Measurements from ENCODE around the gene ATP11C. TPM values are rescaled to one million over a fixed set of nuclear protein-coding genes. Genes with fewer than 3 reads are reported as not detected.
"Not testable (repeated sequence)": the region's sequence is repeated elsewhere in the genome, so short reads cannot be mapped to it uniquely, and the experiment has no call there.

The ATP11C gene
- total and polyA plus RNA-seq, 12 donors: 1.8 to 8.5 (median 2.9) TPM

- Histone ChIP-seq H3K27me3 (peaks cover 0 to 54% (median 0%) of the 10 kb centered on the region in 7 donors), H3K27ac (no peak overlapping the region), H3K4me1 (peaks cover 0 to 19% (median 0%) of the 10 kb centered on the region in 9 donors), H3K4me3 (no peak overlapping the region), H3K9me3 (no peaks in the 10 kb centered on the region), H3K36me3 (no peaks in the 10 kb centered on the region)
- ATAC-seq (no peak), DNase-seq (no peak)
- no peak for TF ChIP-seq CTCF (IDR thresholded peaks at IDR 0.05)
- intact Hi-C loops (cut with DNase I): loop anchor here in 5 of 10 donors (5.0 to 10.0 kb wide), 5 partner anchors 48 to 123 kb away; no protein-coding TSS in a partner anchor
- 88 to 92% methylated on average over 5 of the region's 5 CpGs for WGBS, 2 donors
Observed at GRCh38 chrX:139929876-139930275, 3.0 kb downstream of the ATP11C start.

- H3K4me3 ChIP-seq: no peak overlapping the region
- H3K27me3 ChIP-seq: peaks cover 0 to 14% (median 0%) of the 10 kb centered on the region in 7 donors
- ATAC-seq (no peak), DNase-seq (no peak)
- WGBS, 2 donors: 74 to 75% methylated on average over 6 of the region's 6 CpGs
- H3K4me1 ChIP-seq: peaks cover 0 to 13% (median 2%) of the 10 kb centered on the region in 9 donors
- H3K9me3 ChIP-seq: no peaks in the 10 kb centered on the region
- H3K36me3 ChIP-seq: no peaks in the 10 kb centered on the region
- no peak overlapping the region for H3K27ac ChIP-seq
- intact Hi-C loops (cut with DNase I): loop anchor here in 1 of 10 donors (5.0 kb wide), 1 partner anchor 92 kb away; no protein-coding TSS in a partner anchor
- no peak for TF ChIP-seq CTCF (IDR thresholded peaks at IDR 0.05)
Observed at GRCh38 chrX:139924696-139925095, 8.2 kb downstream of the ATP11C start.

GRCh38 chrX:139924069-139924695, 8.7 kb downstream of the ATP11C start:
- intact Hi-C loops (cut with DNase I): no loop called here

GRCh38 chrX:139921142-139921541, 11.7 kb downstream of the ATP11C start:
- intact Hi-C loops (cut with DNase I); DNase-seq; H3K36me3 ChIP-seq; H3K9me3 ChIP-seq; H3K27ac ChIP-seq; H3K4me3 ChIP-seq; H3K27me3 ChIP-seq; ATAC-seq: not testable (repeated sequence)
- WGBS, 2 donors: 87 to 100% methylated on average over 3 to 6 of the region's 6 CpGs
- H3K4me1 ChIP-seq: peaks cover 0 to 13% (median 2%) of the 10 kb centered on the region in 9 donors

More at GRCh38 chrX:139924069-139924695, 8.7 kb downstream of the ATP11C start:
- no peak overlapping the region for H3K27ac ChIP-seq
- no peak for TF ChIP-seq CTCF (IDR thresholded peaks at IDR 0.05)
- WGBS, 2 donors: 47% methylated on average over 5 of the region's 5 CpGs
- ATAC-seq (no peak), DNase-seq (no peak)
- peaks cover 0 to 14% (median 0%) of the 10 kb centered on the region in 7 donors for H3K27me3 ChIP-seq
- H3K4me1 ChIP-seq: peaks cover 0 to 13% (median 2%) of the 10 kb centered on the region in 9 donors
- H3K9me3 ChIP-seq: no peaks in the 10 kb centered on the region
- H3K4me3 ChIP-seq: no peak overlapping the region
- H3K36me3 ChIP-seq: no peaks in the 10 kb centered on the region

- Histone ChIP-seq H3K27me3 (no peaks in the 10 kb centered on the region), H3K4me3 (no peak overlapping the region), H3K36me3 (no peaks in the 10 kb centered on the region), H3K9me3 (no peaks in the 10 kb centered on the region), H3K27ac (no peak overlapping the region), H3K4me1 (peaks cover 0 to 10% (median 2%) of the 10 kb centered on the region in 9 donors)
- no peak for DNase-seq
- no peak for TF ChIP-seq CTCF (IDR thresholded peaks at IDR 0.05)
- 43 to 48% methylated on average over 1 of the region's 1 CpG for WGBS, 2 donors
- intact Hi-C loops (cut with DNase I): no loop called here
- ATAC-seq: no peak
Observed at GRCh38 chrX:139920316-139920715, 12.5 kb downstream of the ATP11C start.

Measured in heart right ventricle (tissue), 16 donors.